PC-9 (cell line): Measurements from ENCODE around the gene MTUS2. TPM values are rescaled to one million over a fixed set of nuclear protein-coding genes. Genes with fewer than 3 reads are reported as not detected.

ENCODE experiments used
- BruUV-seq: library from RNA; stranded (reverse); fragments of 400-500 nt; replicated peaks from 2 replicates; lab custom pipeline; 2021; lab: Mats Ljungman, UMichigan
- CTCF ChIA-PET: fragments of 300-600 bp; sonication (Branson Sonifier 250); formaldehyde crosslinking; loops from one replicate; lab custom pipeline; 2022; ENCODE audit warnings: antibody characterized with exemption; lab: Charles Lee
- POLR2A ChIA-PET: fragments of 300-600 bp; sonication (Branson Sonifier 250); formaldehyde crosslinking; loops from one replicate; lab custom pipeline; 2022; ENCODE audit warnings: antibody characterized with exemption; ENCODE audit not compliant: unreplicated experiment; lab: Charles Lee
- DNase-seq, 2 experiments: peaks; one replicate each; pipeline versions ENCODE4 v3.0.0 to v3.0.0-alpha.2; 2015 to 2022; ENCODE audit warnings: mixed read lengths in 1 of 2
- H2AFZ ChIP-seq: fragments of 200-600 bp; sonication (generic); 2 replicates; pipeline ENCODE4 v1.8.1; 2017; ENCODE audit warnings: antibody characterized with exemption
- H3F3A ChIP-seq: fragments of 200-600 bp; sonication (generic); 2 replicates; pipeline ENCODE4 v1.8.1; 2017; ENCODE audit warnings: antibody characterized with exemption, mild to moderate bottlenecking, low read depth; ENCODE audit not compliant: insufficient read depth
- H3K27ac ChIP-seq: fragments of 200-600 bp; sonication (generic); 2 replicates; pipeline ENCODE4 v1.6.1; 2016; ENCODE audit warnings: mixed run types
- H3K27me3 ChIP-seq: fragments of 200-600 bp; sonication (generic); 2 replicates; pipeline ENCODE4 v1.6.1; 2016; ENCODE audit warnings: low read depth, mixed run types; ENCODE audit not compliant: insufficient read depth
- H3K36me3 ChIP-seq: fragments of 200-600 bp; sonication (generic); 2 replicates; pipeline ENCODE4 v1.6.1; 2016; ENCODE audit warnings: low read depth, mixed run types
- H3K4me1 ChIP-seq: fragments of 200-600 bp; sonication (generic); replicated peaks from 2 replicates; pipeline ENCODE4 v1.6.1; 2016; ENCODE audit warnings: mixed run types; ENCODE audit not compliant: insufficient read depth
- H3K4me2 ChIP-seq: fragments of 200-600 bp; sonication (generic); 2 replicates; pipeline ENCODE4 v1.6.1; 2017; ENCODE audit warnings: mixed run types
- H3K4me3 ChIP-seq: fragments of 200-600 bp; sonication (generic); 2 replicates; pipeline ENCODE4 v1.6.1; 2016; ENCODE audit warnings: mixed run types
- H3K79me2 ChIP-seq: fragments of 200-600 bp; sonication (generic); 2 replicates; pipeline ENCODE4 v1.6.1; 2017; ENCODE audit warnings: low read depth, mixed run types
- H3K9me2 ChIP-seq: fragments of 200-600 bp; sonication (generic); 2 replicates; pipeline ENCODE4 v1.8.1; 2017; ENCODE audit warnings: mild to moderate bottlenecking; ENCODE audit not compliant: insufficient read depth
- H3K9me3 ChIP-seq: fragments of 200-600 bp; sonication (generic); 2 replicates; pipeline ENCODE4 v1.8.1; 2016; ENCODE audit warnings: low read depth; ENCODE audit not compliant: insufficient read depth
- H4K20me1 ChIP-seq: fragments of 200-600 bp; sonication (generic); 2 replicates; pipeline ENCODE4 v1.8.1; 2017; ENCODE audit not compliant: insufficient read depth
- EZH2 ChIP-seq: fragments of 200-600 bp; sonication (generic); IDR thresholded peaks from 2 replicates; pipeline ENCODE4 v1.8.0; 2017; ENCODE audit warnings: antibody characterized with exemption, low read depth
- intact Hi-C: fragments of 100-400 bp; cut with micrococcal nuclease; formaldehyde crosslinking; loops from one replicate; pipeline ENCODE4 v1.10.0; 2022; ENCODE audit not compliant: unreplicated experiment
- total RNA-seq: library from RNA; stranded (reverse); gene quantifications from 2 replicates; pipeline ENCODE4 v1.2.3, GENCODE V29; 2021
- TF ChIP-seq, protein P1 (sequence below): fragments of 200-600 bp; sonication (generic); conservative IDR thresholded peaks from 2 replicates; pipeline ENCODE4 v1.6.1; 2017; ENCODE audit warnings: mixed run types, antibody characterized with exemption, mild to moderate bottlenecking, moderate library complexity

MTUS2 gene
- total RNA-seq, 1 experiment from 2014 or later = not detected

DNA sequence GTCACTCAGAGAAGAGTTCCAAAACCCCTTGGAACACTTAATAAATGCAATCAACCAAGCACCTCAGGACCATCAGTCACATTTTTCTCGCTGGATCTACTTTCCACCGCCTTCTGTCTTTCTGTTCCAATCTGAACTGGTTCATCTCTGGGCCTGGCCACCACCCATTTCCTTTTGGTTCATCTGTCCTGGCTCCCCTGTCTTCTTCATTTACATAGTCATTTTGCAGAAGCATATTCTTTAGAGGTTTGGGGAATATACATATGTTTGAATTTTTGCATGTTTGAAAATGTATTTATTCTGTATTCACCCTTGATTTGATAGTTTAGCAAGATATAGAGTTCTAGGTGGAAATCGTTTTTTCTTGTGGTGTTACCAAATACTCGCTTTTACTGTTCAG lies 188.2 kb downstream of the MTUS2 start:
- no peaks in the 10 kb centered on the region for H3K36me3 ChIP-seq
- H3K27ac ChIP-seq = no peak overlapping the region
- peaks cover 28% of the 10 kb centered on the region for H3K27me3 ChIP-seq
- CTCF ChIA-PET = no interaction called here
- BruUV-seq = no TSS peak
- no peaks in the 10 kb centered on the region for H3K9me2 ChIP-seq
- no peaks in the 10 kb centered on the region for H3K4me1 ChIP-seq
- no peak overlapping the region for H2AFZ ChIP-seq
- H3K9me3 ChIP-seq = no peaks in the 10 kb centered on the region
- no peak overlapping the region for H3K4me2 ChIP-seq
- TF ChIP-seq, protein P1, sequence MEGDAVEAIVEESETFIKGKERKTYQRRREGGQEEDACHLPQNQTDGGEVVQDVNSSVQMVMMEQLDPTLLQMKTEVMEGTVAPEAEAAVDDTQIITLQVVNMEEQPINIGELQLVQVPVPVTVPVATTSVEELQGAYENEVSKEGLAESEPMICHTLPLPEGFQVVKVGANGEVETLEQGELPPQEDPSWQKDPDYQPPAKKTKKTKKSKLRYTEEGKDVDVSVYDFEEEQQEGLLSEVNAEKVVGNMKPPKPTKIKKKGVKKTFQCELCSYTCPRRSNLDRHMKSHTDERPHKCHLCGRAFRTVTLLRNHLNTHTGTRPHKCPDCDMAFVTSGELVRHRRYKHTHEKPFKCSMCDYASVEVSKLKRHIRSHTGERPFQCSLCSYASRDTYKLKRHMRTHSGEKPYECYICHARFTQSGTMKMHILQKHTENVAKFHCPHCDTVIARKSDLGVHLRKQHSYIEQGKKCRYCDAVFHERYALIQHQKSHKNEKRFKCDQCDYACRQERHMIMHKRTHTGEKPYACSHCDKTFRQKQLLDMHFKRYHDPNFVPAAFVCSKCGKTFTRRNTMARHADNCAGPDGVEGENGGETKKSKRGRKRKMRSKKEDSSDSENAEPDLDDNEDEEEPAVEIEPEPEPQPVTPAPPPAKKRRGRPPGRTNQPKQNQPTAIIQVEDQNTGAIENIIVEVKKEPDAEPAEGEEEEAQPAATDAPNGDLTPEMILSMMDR = no peak
- no peak for TF ChIP-seq EZH2
- no peak for DNase-seq
- no peaks in the 10 kb centered on the region for H4K20me1 ChIP-seq
- H3K79me2 ChIP-seq = no peaks in the 10 kb centered on the region
- POLR2A ChIA-PET = no interaction called here
- intact Hi-C loops = no loop called here
- H3F3A ChIP-seq = no peaks in the 10 kb centered on the region
- H3K4me3 ChIP-seq = no peak overlapping the region

DNA sequence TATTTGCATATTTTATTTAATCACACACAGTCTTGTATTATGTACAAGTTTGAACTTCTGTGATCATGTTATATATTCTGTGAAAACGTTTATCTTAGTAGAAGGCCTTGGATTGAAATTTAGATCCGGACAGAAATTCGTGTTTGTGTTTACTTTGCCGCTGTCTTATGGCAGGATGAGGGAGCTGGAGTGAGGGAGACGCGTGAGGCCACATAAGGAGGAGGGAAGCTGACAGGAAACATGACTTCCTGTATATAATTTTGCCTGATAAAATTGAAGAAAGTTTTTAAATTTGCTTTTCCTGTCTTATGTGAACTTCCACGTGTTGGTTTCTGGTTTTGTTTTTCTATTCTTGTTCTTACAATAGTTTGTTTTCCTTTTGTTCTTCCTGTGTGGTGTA lies 200.2 kb downstream of the MTUS2 start:
- POLR2A ChIA-PET = no interaction called here
- H3K9me3 ChIP-seq = no peaks in the 10 kb centered on the region
- H4K20me1 ChIP-seq = no peaks in the 10 kb centered on the region
- intact Hi-C loops = no loop called here
- H3K79me2 ChIP-seq = no peaks in the 10 kb centered on the region
- TF ChIP-seq, protein P1 = no peak
- CTCF ChIA-PET = no interaction called here
- H3K27ac ChIP-seq = no peak overlapping the region
- no peak overlapping the region for H2AFZ ChIP-seq
- H3K36me3 ChIP-seq = no peaks in the 10 kb centered on the region
- no peak overlapping the region for H3K4me2 ChIP-seq
- H3K9me2 ChIP-seq = no peaks in the 10 kb centered on the region
- H3F3A ChIP-seq = no peaks in the 10 kb centered on the region
- DNase-seq = no peak
- peaks cover 17% of the 10 kb centered on the region for H3K27me3 ChIP-seq
- no TSS peak for BruUV-seq
- H3K4me3 ChIP-seq = no peak overlapping the region
- H3K4me1 ChIP-seq = no peaks in the 10 kb centered on the region

GRCh38 chr13:29021311-29021710 lies 201.2 kb downstream of the MTUS2 start:
- POLR2A ChIA-PET = no interaction called here
- no peaks in the 10 kb centered on the region for H3K79me2 ChIP-seq
- no peaks in the 10 kb centered on the region for H3K9me3 ChIP-seq
- H3K27me3 ChIP-seq = peaks cover 25% of the 10 kb centered on the region
- no peaks in the 10 kb centered on the region for H4K20me1 ChIP-seq
- no peaks in the 10 kb centered on the region for H3K36me3 ChIP-seq
- no peak overlapping the region for H3K27ac ChIP-seq
- no peaks in the 10 kb centered on the region for H3K4me1 ChIP-seq
- CTCF ChIA-PET = no interaction called here
- no peak for DNase-seq
- no peak overlapping the region for H3K4me3 ChIP-seq
- H2AFZ ChIP-seq = no peak overlapping the region
- intact Hi-C loops = no loop called here
- BruUV-seq = no TSS peak
- H3K4me2 ChIP-seq = no peak overlapping the region
- TF ChIP-seq EZH2 = no peak
- TF ChIP-seq, protein P1 = no peak
- H3F3A ChIP-seq = no peaks in the 10 kb centered on the region
- no peaks in the 10 kb centered on the region for H3K9me2 ChIP-seq
